ENCODE data around the gene TRPV3. TPM values are rescaled to one million over a fixed set of nuclear protein-coding genes. Genes with fewer than 3 reads are reported as not detected.
"Not testable (repeated sequence)": the region's sequence is repeated elsewhere in the genome, so short reads cannot be mapped to it uniquely, and the experiment has no call there.

The TRPV3 gene
- total and polyA plus RNA-seq, 12 donors = 0.17 to 2.8 (median 1.1) TPM

DNA sequence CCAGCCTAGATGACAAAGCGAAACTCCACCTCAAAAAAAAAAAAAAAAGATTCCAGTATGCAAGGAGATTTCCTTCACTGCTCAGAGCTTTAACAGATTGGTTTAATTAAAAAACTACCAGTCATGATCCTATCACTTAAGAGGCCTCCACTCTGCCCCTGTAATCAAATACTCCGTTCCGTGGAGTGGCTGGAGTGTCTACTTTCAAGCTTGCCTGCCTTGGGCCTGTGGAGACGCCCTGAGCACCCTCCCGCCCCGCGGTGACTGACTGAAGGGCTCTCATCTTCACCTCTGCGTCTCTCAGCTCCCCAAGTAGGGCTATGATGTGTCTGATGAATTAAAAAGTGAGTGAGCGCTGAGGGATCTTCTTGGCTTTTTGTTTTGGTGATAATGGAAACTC, 25.3 kb upstream of the TRPV3 start:
- no peak for ATAC-seq
- no peaks in the 10 kb centered on the region for H3K9me3 ChIP-seq
- H3K27ac ChIP-seq = no peak overlapping the region
- intact Hi-C loops (cut with DNase I) = no loop called here
- TF ChIP-seq CTCF (IDR thresholded peaks at IDR 0.05) = no peak
- peaks cover 0 to 85% (median 24%) of the 10 kb centered on the region in 9 donors for H3K36me3 ChIP-seq
- WGBS, 2 donors = 93 to 96% methylated on average over 9 of the region's 9 CpGs
- DNase-seq = no peak
- no peaks in the 10 kb centered on the region for H3K4me1 ChIP-seq
- no peak overlapping the region for H3K4me3 ChIP-seq
- no peaks in the 10 kb centered on the region for H3K27me3 ChIP-seq

DNA sequence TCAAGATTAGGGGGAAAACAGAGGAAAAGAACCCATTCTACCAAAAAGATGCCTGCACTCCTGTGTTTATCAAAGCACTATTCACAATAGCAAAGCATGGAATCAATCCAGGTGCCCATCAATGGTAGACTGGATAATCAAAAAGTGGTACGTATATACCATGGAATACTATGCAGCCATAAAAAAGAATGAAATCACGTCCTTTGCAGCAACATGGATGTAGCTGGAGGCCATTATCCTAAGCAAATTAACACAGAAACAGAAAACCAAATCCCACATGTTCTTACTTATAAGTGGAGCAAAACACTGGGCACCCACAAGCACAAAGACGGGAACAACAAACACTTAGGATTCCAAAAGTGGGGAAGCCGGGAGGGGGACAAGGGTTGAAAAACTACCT, 21.1 kb upstream of the TRPV3 start:
- DNase-seq; H3K9me3 ChIP-seq; H3K4me3 ChIP-seq; H3K27ac ChIP-seq; H3K27me3 ChIP-seq; H3K4me1 ChIP-seq; intact Hi-C loops (cut with DNase I); ATAC-seq: not testable (repeated sequence)
- H3K36me3 ChIP-seq = peaks cover 0 to 79% (median 12%) of the 10 kb centered on the region in 9 donors
- 74 to 99% methylated on average over 4 of the region's 4 CpGs for WGBS, 2 donors

DNA sequence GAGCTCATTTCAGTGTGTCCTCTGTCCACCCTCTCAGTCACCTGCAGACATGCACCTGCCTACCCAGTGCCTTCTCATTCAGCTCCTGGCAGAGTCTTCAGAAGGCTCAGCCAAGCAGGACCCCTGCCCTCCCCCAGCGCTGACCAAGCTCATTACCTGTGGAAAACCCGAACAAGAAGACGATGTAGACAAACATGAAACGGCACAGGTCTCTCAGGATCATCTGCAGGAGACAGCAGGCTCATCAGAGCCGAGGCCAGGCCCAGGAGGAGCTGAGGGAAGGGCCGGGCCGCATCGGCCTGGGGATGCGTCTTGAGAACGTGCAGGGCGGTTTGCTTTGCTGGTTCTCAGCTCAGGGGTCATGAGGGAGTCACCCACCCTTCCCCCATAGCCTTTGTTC, 19.4 kb upstream of the TRPV3 start:
- no peak overlapping the region for H3K4me3 ChIP-seq
- H3K27ac ChIP-seq = no peak overlapping the region
- H3K36me3 ChIP-seq = peaks cover 0 to 80% (median 5%) of the 10 kb centered on the region in 9 donors
- intact Hi-C loops (cut with DNase I) = no loop called here
- peaks cover 0 to 6% (median 0%) of the 10 kb centered on the region in 9 donors for H3K4me1 ChIP-seq
- TF ChIP-seq CTCF (IDR thresholded peaks at IDR 0.05) = no peak
- DNase-seq = no peak
- no peak for ATAC-seq
- WGBS, 2 donors = 89 to 92% methylated on average over 11 of the region's 11 CpGs
- no peaks in the 10 kb centered on the region for H3K27me3 ChIP-seq
- no peaks in the 10 kb centered on the region for H3K9me3 ChIP-seq

DNA sequence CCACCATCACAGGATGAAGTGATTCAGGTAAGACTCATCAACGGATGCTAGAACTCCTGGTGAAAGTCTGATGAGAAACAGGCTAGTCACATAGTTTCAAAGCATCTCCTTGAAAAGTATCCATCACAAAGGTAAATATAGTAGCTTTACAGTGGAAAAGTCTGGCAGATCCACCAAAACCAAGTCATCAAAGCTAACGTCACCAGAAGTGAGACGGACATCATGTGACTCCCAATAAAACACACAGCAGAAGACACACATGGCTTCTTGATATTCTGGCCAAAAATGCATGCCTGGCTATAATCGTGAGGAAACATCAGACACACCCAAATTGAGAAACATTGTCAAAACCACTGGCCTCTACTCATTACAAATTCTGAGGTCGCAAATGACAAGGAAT, 17.9 kb upstream of the TRPV3 start:
- H3K4me1 ChIP-seq = peaks cover 0 to 6% (median 0%) of the 10 kb centered on the region in 9 donors
- H3K9me3 ChIP-seq = no peaks in the 10 kb centered on the region
- H3K4me3 ChIP-seq = no peak overlapping the region
- no peak for DNase-seq
- no peak overlapping the region for H3K27ac ChIP-seq
- H3K27me3 ChIP-seq = no peaks in the 10 kb centered on the region
- peaks cover 3 to 85% (median 14%) of the 10 kb centered on the region in 9 donors for H3K36me3 ChIP-seq
- WGBS, 2 donors = 77% methylated on average over 5 of the region's 5 CpGs
- ATAC-seq = no peak
- intact Hi-C loops (cut with DNase I) = no loop called here
- no peak for TF ChIP-seq CTCF (IDR thresholded peaks at IDR 0.05)

DNA sequence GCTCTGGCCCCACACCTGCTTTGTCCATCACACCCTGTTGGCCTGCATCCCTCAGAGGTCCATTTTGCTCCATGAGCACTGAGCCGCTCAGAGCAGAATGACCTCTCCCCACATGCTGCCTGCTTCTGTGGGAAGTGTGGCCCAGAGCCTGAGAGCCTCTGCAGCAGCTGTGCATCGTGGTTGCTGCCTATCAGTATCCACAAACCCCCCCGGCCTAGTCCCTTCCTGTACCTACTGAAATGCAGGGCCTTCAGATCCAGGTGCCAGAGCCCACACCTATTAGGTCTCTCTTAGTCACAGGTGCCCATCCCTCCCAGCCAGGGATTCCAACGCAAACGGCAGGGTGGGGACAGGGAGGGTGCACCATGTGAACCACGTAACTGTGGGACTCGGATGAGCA, 16.6 kb upstream of the TRPV3 start:
- intact Hi-C loops (cut with DNase I) = no loop called here
- TF ChIP-seq CTCF (IDR thresholded peaks at IDR 0.05) = no peak
- Histone ChIP-seq H3K4me1 (peaks cover 0 to 6% (median 0%) of the 10 kb centered on the region in 9 donors), H3K27me3 (no peaks in the 10 kb centered on the region), H3K27ac (no peak overlapping the region), H3K9me3 (no peaks in the 10 kb centered on the region), H3K36me3 (peaks cover 0 to 84% (median 14%) of the 10 kb centered on the region in 9 donors), H3K4me3 (no peak overlapping the region)
- WGBS, 2 donors = 94 to 98% methylated on average over 7 of the region's 7 CpGs
- no peak for DNase-seq
- ATAC-seq = peak in 1 of 8 donors; percentile 38
